Smooth muscle cell (in vitro differentiated cells): ENCODE measurements around the gene B3GNT2. TPM values are rescaled to one million over a fixed set of nuclear protein-coding genes. Genes with fewer than 3 reads are reported as not detected.

ENCODE experiments used
- DNase-seq: peaks from one replicate; lab custom pipeline; 2025; ENCODE audit not compliant: unreplicated experiment; lab: John Stamatoyannopoulos, UW
- H2AFZ ChIP-seq: fragments of 200-600 bp; sonication (generic); 2 replicates; pipeline ENCODE4 v1.6.0; 2016; ENCODE audit warnings: antibody characterized with exemption, low read depth, mild to moderate bottlenecking
- H3F3A ChIP-seq: fragments of 200-600 bp; sonication (generic); 2 replicates; pipeline ENCODE4 v1.6.0; 2017; ENCODE audit warnings: antibody characterized with exemption, low read depth
- H3K27ac ChIP-seq: fragments of 200-600 bp; sonication (generic); 2 replicates; pipeline ENCODE4 v1.5.1; 2016; ENCODE audit warnings: low read depth, mild to moderate bottlenecking
- H3K27me3 ChIP-seq: fragments of 200-600 bp; sonication (generic); 2 replicates; pipeline ENCODE4 v1.6.1; 2016; ENCODE audit warnings: low read depth, mild to moderate bottlenecking
- H3K36me3 ChIP-seq: fragments of 200-600 bp; sonication (generic); 2 replicates; pipeline ENCODE4 v1.5.1; 2016; ENCODE audit warnings: low read depth
- H3K4me1 ChIP-seq: fragments of 200-600 bp; sonication (generic); 2 replicates; pipeline ENCODE4 v1.5.1; 2016; ENCODE audit warnings: low read depth
- H3K4me2 ChIP-seq: fragments of 200-600 bp; sonication (generic); 2 replicates; pipeline ENCODE4 v1.6.0; 2016; ENCODE audit warnings: mild to moderate bottlenecking
- H3K4me3 ChIP-seq: fragments of 200-600 bp; sonication (generic); 2 replicates; pipeline ENCODE4 v1.5.1; 2016; ENCODE audit warnings: mild to moderate bottlenecking
- H3K79me2 ChIP-seq: fragments of 200-600 bp; sonication (generic); 2 replicates; pipeline ENCODE4 v1.6.0; 2016; ENCODE audit warnings: low read depth, mild to moderate bottlenecking
- H3K9ac ChIP-seq: fragments of 200-600 bp; sonication (generic); 2 replicates; pipeline ENCODE4 v1.6.0; 2016; ENCODE audit warnings: low read depth
- H3K9me3 ChIP-seq: fragments of 200-600 bp; sonication (generic); replicated peaks from 2 replicates; pipeline ENCODE4 v1.5.1; 2016; ENCODE audit warnings: low read depth
- H4K20me1 ChIP-seq: fragments of 200-600 bp; sonication (generic); 2 replicates; pipeline ENCODE4 v1.6.0; 2016; ENCODE audit warnings: low read depth
- CTCF ChIP-seq: fragments of 200-600 bp; sonication (generic); IDR thresholded peaks from 2 replicates; pipeline ENCODE4 v1.5.1; 2017; ENCODE audit warnings: borderline replicate concordance, mild to moderate bottlenecking, antibody characterized with exemption; ENCODE audit not compliant: insufficient read depth, poor library complexity, severe bottlenecking
- WGBS: methylation state at CpG from one replicate; pipeline ENCODE4 v1.1.7; 2016; ENCODE audit warnings: low lambda C conversion rate; 5-methylcytosine and 5-hydroxymethylcytosine counted together
- polyA plus RNA-seq: library from polyadenylated mRNA; unstranded; fragments of >200 nt; fragmentation: Nextera tagmentation; extraction: Ambion mirVana; gene quantifications from 2 replicates; pipeline ENCODE4 v1.2.1, GENCODE V29; 2016
- total RNA-seq: library from RNA; depleted of rRNA; stranded (reverse); fragments of >200 nt; gene quantifications from 2 replicates; pipeline ENCODE4 v1.2.3, GENCODE V29; 2014

The B3GNT2 gene
- total and polyA plus RNA-seq, 2 experiments from 2014 or later: 16.5 to 29.3 TPM

DNA sequence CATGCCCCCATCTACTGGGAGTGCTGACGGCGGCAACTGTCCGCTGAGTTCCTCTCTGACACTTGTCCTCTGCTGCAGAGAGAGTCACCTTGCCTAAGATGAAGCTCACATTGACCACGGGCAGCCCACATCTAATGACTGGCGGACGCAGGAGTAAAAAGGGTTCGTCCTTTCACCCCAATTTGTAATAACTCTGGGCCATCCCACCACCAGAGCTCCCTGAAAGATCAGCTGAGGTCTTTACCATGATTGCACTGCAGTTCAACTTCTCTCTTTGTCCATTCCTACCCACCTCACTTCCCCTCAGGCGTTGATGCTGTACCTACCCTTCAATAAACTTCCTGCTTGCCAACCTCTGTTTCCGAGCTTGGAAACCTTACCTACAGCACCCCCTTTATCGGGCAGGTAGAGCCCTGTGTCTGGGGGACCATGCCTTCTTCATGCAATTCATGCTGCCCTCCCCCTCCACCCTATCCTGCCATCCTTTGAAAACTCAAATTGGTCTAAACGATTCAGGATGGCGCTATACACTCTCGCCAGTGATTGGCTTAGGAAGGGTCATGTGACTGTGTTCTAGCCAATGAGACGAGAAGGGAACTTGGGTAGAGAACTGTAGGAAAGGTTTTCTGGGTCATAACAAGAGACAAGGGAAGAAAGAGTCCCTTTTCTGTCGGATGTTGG is 10.3 kb upstream of the B3GNT2 start:
- H3K27ac ChIP-seq: no peak overlapping the region
- no peaks in the 10 kb centered on the region for H3K9me3 ChIP-seq
- no peaks in the 10 kb centered on the region for H3K4me1 ChIP-seq
- DNase-seq: no peak
- no peaks in the 10 kb centered on the region for H3K79me2 ChIP-seq
- H3K4me3 ChIP-seq: no peak overlapping the region
- H3K27me3 ChIP-seq: no peaks in the 10 kb centered on the region
- no peaks in the 10 kb centered on the region for H4K20me1 ChIP-seq
- 96% methylated on average over 15 of the region's 15 CpGs for WGBS
- no peaks in the 10 kb centered on the region for H3K36me3 ChIP-seq
- H2AFZ ChIP-seq: no peak overlapping the region
- H3K4me2 ChIP-seq: no peak overlapping the region
- no peak overlapping the region for H3K9ac ChIP-seq
- no peak for TF ChIP-seq CTCF
- no peaks in the 10 kb centered on the region for H3F3A ChIP-seq

GRCh38 chr2:62186156-62186905 is 9.6 kb upstream of the B3GNT2 start:
- Histone ChIP-seq H3K9me3 (no peaks in the 10 kb centered on the region), H3F3A (no peaks in the 10 kb centered on the region), H3K4me1 (no peaks in the 10 kb centered on the region), H4K20me1 (no peaks in the 10 kb centered on the region), H3K36me3 (no peaks in the 10 kb centered on the region), H3K27me3 (no peaks in the 10 kb centered on the region), H3K9ac (no peak overlapping the region), H3K27ac (no peak overlapping the region), H2AFZ (no peak overlapping the region), H3K79me2 (no peaks in the 10 kb centered on the region), H3K4me3 (no peak overlapping the region), H3K4me2 (no peak overlapping the region)
- DNase-seq: no peak
- TF ChIP-seq CTCF: no peak
- WGBS: 96% methylated on average over 4 of the region's 4 CpGs

DNA sequence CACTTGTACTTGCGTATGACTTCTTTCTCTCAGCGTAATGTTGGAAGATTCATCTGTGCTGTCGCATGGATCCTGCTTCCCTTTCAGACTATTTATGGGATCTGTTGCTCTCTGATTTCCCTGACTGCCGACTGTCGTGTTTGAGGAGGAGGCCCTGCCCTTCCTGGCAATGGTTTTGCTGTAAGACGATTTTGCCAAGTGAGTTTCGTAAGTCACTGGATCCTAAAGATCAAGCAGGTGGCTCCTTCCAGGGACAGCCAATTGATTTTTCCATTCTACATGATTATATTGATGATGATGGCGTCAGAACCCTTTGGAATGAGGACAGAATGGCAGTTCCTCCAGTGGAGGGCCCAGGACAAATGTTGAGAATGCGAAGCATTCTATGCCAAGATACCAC is 8.7 kb upstream of the B3GNT2 start:
- no peak for DNase-seq
- no peaks in the 10 kb centered on the region for H4K20me1 ChIP-seq
- H3K27me3 ChIP-seq: no peaks in the 10 kb centered on the region
- no peak overlapping the region for H3K9ac ChIP-seq
- H3F3A ChIP-seq: no peaks in the 10 kb centered on the region
- no peak for TF ChIP-seq CTCF
- H3K27ac ChIP-seq: no peak overlapping the region
- H3K79me2 ChIP-seq: no peaks in the 10 kb centered on the region
- H3K9me3 ChIP-seq: no peaks in the 10 kb centered on the region
- WGBS: 92% methylated on average over 9 of the region's 9 CpGs
- H3K4me2 ChIP-seq: no peak overlapping the region
- H3K36me3 ChIP-seq: no peaks in the 10 kb centered on the region
- no peak overlapping the region for H3K4me3 ChIP-seq
- H3K4me1 ChIP-seq: no peaks in the 10 kb centered on the region
- no peak overlapping the region for H2AFZ ChIP-seq
